GM21619 (cell line): Measurements from ENCODE around the gene SND1.
"Not testable (repeated sequence)": the region's sequence is repeated elsewhere in the genome, so short reads cannot be mapped to it uniquely, and the experiment has no call there.

ENCODE experiments used
- ATAC-seq: cut with Tn5 transposase; IDR thresholded peaks from one replicate; pipeline ENCODE4 v1.9.1; 2021; ENCODE audit not compliant: unreplicated experiment

Gene SND1

GRCh38 chr7:128103498-128104107, 451.6 kb downstream of the SND1 start:
- ATAC-seq, result peak; percentile 51

GRCh38 chr7:128104108-128104742, 452.2 kb downstream of the SND1 start:
- peak; percentile 11 for ATAC-seq

- ATAC-seq, result no peak
Measured at GRCh38 chr7:128105228-128106022, 453.4 kb downstream of the SND1 start.

GRCh38 chr7:128106821-128107220, 454.8 kb downstream of the SND1 start:
- ATAC-seq, result no peak

- not testable (repeated sequence) for ATAC-seq
Measured at GRCh38 chr7:128107516-128107915, 455.5 kb downstream of the SND1 start.

GRCh38 chr7:128108129-128108528, 456.1 kb downstream of the SND1 start:
- no peak for ATAC-seq

- peak; percentile 90 for ATAC-seq
Measured at GRCh38 chr7:128108641-128109423, 456.8 kb downstream of the SND1 start.

- not testable (repeated sequence) for ATAC-seq
Measured at GRCh38 chr7:128109424-128109969, 457.5 kb downstream of the SND1 start.

- ATAC-seq, result no peak
Measured at GRCh38 chr7:128110641-128111364, 458.8 kb downstream of the SND1 start.

- ATAC-seq, result no peak
Measured at GRCh38 chr7:128112018-128112780, 460.2 kb downstream of the SND1 start.

- ATAC-seq, result no peak
Measured at GRCh38 chr7:128112781-128113221, 460.8 kb downstream of the SND1 start.

GRCh38 chr7:128113839-128114238, 461.8 kb downstream of the SND1 start:
- no peak for ATAC-seq

- no peak for ATAC-seq
Measured at GRCh38 chr7:128114806-128115205, 462.8 kb downstream of the SND1 start.

- ATAC-seq, result no peak
Measured at GRCh38 chr7:128115336-128115820, 463.4 kb downstream of the SND1 start.

- ATAC-seq, result no peak
Measured at GRCh38 chr7:128115821-128116723, 464.1 kb downstream of the SND1 start.

GRCh38 chr7:128116740-128117139, 464.7 kb downstream of the SND1 start:
- no peak for ATAC-seq

GRCh38 chr7:128117691-128118090, 465.7 kb downstream of the SND1 start:
- ATAC-seq, result no peak

- no peak for ATAC-seq
Measured at GRCh38 chr7:128119036-128119435, 467.0 kb downstream of the SND1 start.
